ENCODE measurements around the gene ADGRD2. TPM values are rescaled to one million over a fixed set of nuclear protein-coding genes. Genes with fewer than 3 reads are reported as not detected.

ADGRD2 gene
- total and polyA plus RNA-seq, 3 donors from 2014 or later: 0.31 to 1.5 (median 0.74) TPM

GRCh38 chr9:124443625-124444024 lies 6.6 kb upstream of the ADGRD2 start:
- Histone ChIP-seq H3K27ac (no peak overlapping the region), H3K27me3 (no peaks in the 10 kb centered on the region), H3K4me1 (peaks cover 6% of the 10 kb centered on the region), H3K36me3 (ENCODE audit: low read depth, missing control alignments) (no peaks in the 10 kb centered on the region), H3K4me3 (no peak overlapping the region), H3K9me3 (no peaks in the 10 kb centered on the region)
- TF ChIP-seq CTCF (IDR thresholded peaks at IDR 0.05) (no peak), POLR2A (IDR thresholded peaks at IDR 0.05) (no peak)
- 58 to 88% methylated on average over 2 of the region's 2 CpGs for WGBS, 2 donors
- DNase-seq: no peak
- intact Hi-C loops (cut with DNase I; ENCODE audit: low total_unique reads): no loop called here

- WGBS, 2 donors: 82 to 86% methylated on average over 3 of the region's 3 CpGs
- TF ChIP-seq POLR2A (IDR thresholded peaks at IDR 0.05) (no peak), CTCF (IDR thresholded peaks at IDR 0.05) (no peak)
- H3K4me3 ChIP-seq: no peak overlapping the region
- no peaks in the 10 kb centered on the region for H3K36me3 ChIP-seq (ENCODE audit: low read depth, missing control alignments)
- H3K27me3 ChIP-seq: no peaks in the 10 kb centered on the region
- intact Hi-C loops (cut with DNase I; ENCODE audit: low total_unique reads): no loop called here
- no peaks in the 10 kb centered on the region for H3K9me3 ChIP-seq
- no peak overlapping the region for H3K27ac ChIP-seq
- peaks cover 6% of the 10 kb centered on the region for H3K4me1 ChIP-seq
- DNase-seq: no peak
Measured at GRCh38 chr9:124444166-124444565, 6.1 kb upstream of the ADGRD2 start.

GRCh38 chr9:124447297-124447661 lies 3.0 kb upstream of the ADGRD2 start:
- WGBS, 2 donors: 62 to 69% methylated on average over 4 of the region's 4 CpGs
- no peak for DNase-seq
- intact Hi-C loops (cut with DNase I; ENCODE audit: low total_unique reads): no loop called here
- peaks cover 16% of the 10 kb centered on the region for H3K4me1 ChIP-seq
- TF ChIP-seq POLR2A (IDR thresholded peaks at IDR 0.05) (no peak), CTCF (IDR thresholded peaks at IDR 0.05) (no peak)
- no peaks in the 10 kb centered on the region for H3K9me3 ChIP-seq
- no peak overlapping the region for H3K27ac ChIP-seq
- no peak overlapping the region for H3K4me3 ChIP-seq
- no peaks in the 10 kb centered on the region for H3K36me3 ChIP-seq (ENCODE audit: low read depth, missing control alignments)
- H3K27me3 ChIP-seq: no peaks in the 10 kb centered on the region

DNA sequence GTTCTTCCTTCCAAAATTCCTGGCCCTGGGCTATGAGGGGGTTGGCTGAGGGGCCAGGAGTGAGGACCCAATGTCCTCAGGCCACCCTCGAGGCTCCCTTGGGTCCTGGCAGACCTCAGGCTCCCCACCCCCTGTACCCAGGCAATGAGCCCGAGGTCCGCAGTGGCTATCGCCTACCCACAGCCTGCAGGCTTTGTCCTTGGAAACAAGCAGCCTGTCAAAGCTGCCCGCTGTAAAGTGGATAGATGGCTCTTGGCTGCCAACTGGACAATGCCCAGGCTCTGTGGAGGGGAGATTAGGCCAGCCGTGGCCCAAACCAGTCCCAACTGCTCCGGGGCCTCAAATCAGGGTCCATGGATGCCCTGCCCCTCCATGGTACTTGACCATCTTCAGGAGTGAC lies 2.2 kb upstream of the ADGRD2 start:
- no peaks in the 10 kb centered on the region for H3K27me3 ChIP-seq
- no peak overlapping the region for H3K4me3 ChIP-seq
- H3K27ac ChIP-seq: no peak overlapping the region
- TF ChIP-seq POLR2A (IDR thresholded peaks at IDR 0.05): no peak
- no peak for TF ChIP-seq CTCF (IDR thresholded peaks at IDR 0.05)
- H3K4me1 ChIP-seq: peaks cover 16% of the 10 kb centered on the region
- DNase-seq: peak; percentile 54
- H3K9me3 ChIP-seq: no peaks in the 10 kb centered on the region
- intact Hi-C loops (cut with DNase I; ENCODE audit: low total_unique reads): no loop called here
- H3K36me3 ChIP-seq (ENCODE audit: low read depth, missing control alignments): no peaks in the 10 kb centered on the region
- 46 to 57% methylated on average over 4 to 7 of the region's 7 CpGs for WGBS, 2 donors

- Histone ChIP-seq H3K27ac (no peak overlapping the region), H3K4me1 (peaks cover 16% of the 10 kb centered on the region), H3K9me3 (no peaks in the 10 kb centered on the region), H3K27me3 (no peaks in the 10 kb centered on the region), H3K36me3 (ENCODE audit: low read depth, missing control alignments) (no peaks in the 10 kb centered on the region), H3K4me3 (peak overlapping the region in 1 of 2 donors; percentile 27)
- WGBS, 2 donors: 53 to 88% methylated on average over 8 to 13 of the region's 13 CpGs
- no peak for TF ChIP-seq CTCF (IDR thresholded peaks at IDR 0.05)
- no peak for TF ChIP-seq POLR2A (IDR thresholded peaks at IDR 0.05)
- no peak for DNase-seq
- intact Hi-C loops (cut with DNase I; ENCODE audit: low total_unique reads): no loop called here
Measured at GRCh38 chr9:124449381-124450151, 685 bp upstream of the ADGRD2 start.

Data from testis (tissue), 3 donors.